IMR-90 (cell line): ENCODE results near the gene CIBAR2. TPM values are rescaled to one million over a fixed set of nuclear protein-coding genes. Genes with fewer than 3 reads are reported as not detected.

Experiments used
- ATAC-seq: fragments of 200-7000 bp; cut with Tn5 transposase; 2 replicates; pipeline ENCODE4 v1.9.1; 2020; ENCODE audit warnings: low read depth, mild to moderate bottlenecking, moderate library complexity
- BruUV-seq: library from RNA; stranded (reverse); fragments of 400-500 nt; replicated peaks from 2 replicates; lab custom pipeline; 2021; lab: Mats Ljungman, UMichigan
- CTCF ChIA-PET: fragments of 300-600 bp; formaldehyde crosslinking; extraction: SDS; loops from one replicate; lab custom pipeline; 2021; ENCODE audit warnings: antibody characterized with exemption; lab: Yijun Ruan, JAX
- POLR2A ChIA-PET: fragments of 300-600 bp; sonication (Branson Sonifier 250); formaldehyde crosslinking; loops from one replicate; lab custom pipeline; 2022; ENCODE audit warnings: antibody characterized with exemption; ENCODE audit not compliant: unreplicated experiment; lab: Charles Lee
- DNase-seq: peaks from one replicate; pipeline ENCODE4 v3.0.0; 2013
- H2AFZ ChIP-seq: replicated peaks from 2 replicates; pipeline ENCODE3; 2013; ENCODE audit warnings: low read length, mild to moderate bottlenecking; ENCODE audit not compliant: poor library complexity
- H2AK5ac ChIP-seq: 2 replicates; pipeline ENCODE4 v1.6.1; 2013; ENCODE audit warnings: low read depth, low read length, inconsistent platforms
- H2AK9ac ChIP-seq: replicated peaks from 2 replicates; pipeline ENCODE3; 2013; ENCODE audit warnings: mild to moderate bottlenecking, low read depth, low read length, moderate library complexity; ENCODE audit not compliant: poor library complexity
- H2BK120ac ChIP-seq: 2 replicates; pipeline ENCODE4 v1.6.1; 2013; ENCODE audit warnings: low read depth, low read length, inconsistent platforms
- H2BK15ac ChIP-seq: 3 replicates; pipeline ENCODE4 v1.6.1; 2013; ENCODE audit warnings: low read depth, low read length, inconsistent platforms
- H2BK20ac ChIP-seq: 2 replicates; pipeline ENCODE4 v1.6.1; 2013; ENCODE audit warnings: low read depth, mild to moderate bottlenecking, inconsistent platforms, low read length, moderate library complexity
- H2BK5ac ChIP-seq: 2 replicates; pipeline ENCODE4 v1.6.1; 2013; ENCODE audit warnings: mild to moderate bottlenecking, low read depth, low read length, inconsistent platforms; ENCODE audit not compliant: poor library complexity, severe bottlenecking
- H3K14ac ChIP-seq: replicated peaks from 2 replicates; pipeline ENCODE4 v1.6.1; 2013; ENCODE audit warnings: low read depth, low read length, inconsistent platforms
- H3K18ac ChIP-seq: 2 replicates; pipeline ENCODE4 v1.6.1; 2013; ENCODE audit warnings: low read depth, low read length, control low read depth
- H3K23ac ChIP-seq: 2 replicates; pipeline ENCODE4 v1.6.1; 2013; ENCODE audit warnings: low read depth, low read length, inconsistent platforms
- H3K27ac ChIP-seq: 2 replicates; pipeline ENCODE4 v1.5.1; 2013; ENCODE audit warnings: mild to moderate bottlenecking, control low read depth, low read length; ENCODE audit not compliant: insufficient read depth
- H3K27me3 ChIP-seq: 2 replicates; pipeline ENCODE4 v1.6.1; 2013; ENCODE audit warnings: low read length; ENCODE audit not compliant: control insufficient read depth, insufficient read depth
- H3K36me3 ChIP-seq: 2 replicates; pipeline ENCODE4 v1.6.1; 2013; ENCODE audit warnings: low read length, mixed read lengths; ENCODE audit not compliant: control insufficient read depth, insufficient read depth
- H3K4ac ChIP-seq: 2 replicates; pipeline ENCODE4 v1.6.1; 2013; ENCODE audit warnings: low read depth, low read length, inconsistent platforms
- H3K4me1 ChIP-seq: 2 replicates; pipeline ENCODE4 v1.6.1; 2013; ENCODE audit warnings: low read length, mixed read lengths; ENCODE audit not compliant: control insufficient read depth, insufficient read depth
- H3K4me2 ChIP-seq: 2 replicates; pipeline ENCODE4 v1.6.1; 2013; ENCODE audit warnings: low read depth, mild to moderate bottlenecking, control low read depth, low read length, moderate library complexity
- H3K4me3 ChIP-seq: 2 replicates; pipeline ENCODE4 v1.5.1; 2013; ENCODE audit warnings: low read depth, mild to moderate bottlenecking, control low read depth, low read length, moderate library complexity; ENCODE audit not compliant: insufficient read depth
- H3K56ac ChIP-seq: 2 replicates; pipeline ENCODE4 v1.6.1; 2013; ENCODE audit warnings: low read length, inconsistent platforms; ENCODE audit not compliant: insufficient read depth; ENCODE audit errors: extremely low read depth
- H3K79me1 ChIP-seq, 2 experiments: 2 replicates each; pipeline ENCODE4 v1.6.1; 2013; ENCODE audit warnings: low read length in 2 of 2, inconsistent platforms in 1 of 2, low read depth in 1 of 2
- H3K9ac ChIP-seq: 2 replicates; pipeline ENCODE4 v1.6.1; 2013; ENCODE audit warnings: low read depth, low read length, control low read depth
- H3K9me1 ChIP-seq: 2 replicates; pipeline ENCODE4 v1.6.1; 2013; ENCODE audit warnings: low read length, inconsistent platforms; ENCODE audit not compliant: insufficient read depth
- H3K9me3 ChIP-seq: 2 replicates; pipeline ENCODE4 v1.6.1; 2013; ENCODE audit warnings: low read length; ENCODE audit not compliant: control insufficient read depth, insufficient read depth
- H4K20me1 ChIP-seq: 2 replicates; pipeline ENCODE4 v1.6.1; 2013; ENCODE audit warnings: low read length, inconsistent platforms; ENCODE audit not compliant: insufficient read depth
- H4K5ac ChIP-seq: 2 replicates; pipeline ENCODE4 v1.6.1; 2013; ENCODE audit warnings: mild to moderate bottlenecking, low read depth, low read length, control low read depth
- H4K8ac ChIP-seq, 2 experiments: 2 replicates each; pipeline ENCODE4 v1.6.1; 2013; ENCODE audit warnings: low read depth in 2 of 2, low read length in 2 of 2, control low read depth in 1 of 2, inconsistent platforms in 1 of 2
- H4K91ac ChIP-seq: 2 replicates; pipeline ENCODE4 v1.6.1; 2013; ENCODE audit warnings: low read depth, low read length, inconsistent platforms; ENCODE audit not compliant: insufficient read depth
- BHLHE40 ChIP-seq: fragments of 150-350 bp; IDR thresholded peaks from 2 replicates; pipeline ENCODE4 v1.6.1; 2016; ENCODE audit warnings: mild to moderate bottlenecking, low read depth, low read length
- CEBPB ChIP-seq: IDR thresholded peaks from 2 replicates; pipeline ENCODE4 v1.6.1; 2012; ENCODE audit warnings: low read depth, low read length, improper control_type of control experiment
- CHD1 ChIP-seq: IDR thresholded peaks from 2 replicates; pipeline ENCODE4 v1.6.1; 2012; ENCODE audit warnings: low read depth, low read length, improper control_type of control experiment
- MAFK ChIP-seq: IDR thresholded peaks from 2 replicates; pipeline ENCODE4 v1.6.1; 2012; ENCODE audit warnings: low read depth, low read length, improper control_type of control experiment
- MAZ ChIP-seq: IDR thresholded peaks from 2 replicates; pipeline ENCODE4 v1.6.1; 2012; ENCODE audit warnings: low read depth, mild to moderate bottlenecking, low read length, improper control_type of control experiment, moderate library complexity, borderline replicate concordance
- MXI1 ChIP-seq: IDR thresholded peaks from 2 replicates; pipeline ENCODE4 v1.6.1; 2012; ENCODE audit warnings: low read depth, mild to moderate bottlenecking, low read length, moderate library complexity, borderline replicate concordance
- NFE2L2 ChIP-seq: fragments of 150-350 bp; IDR thresholded peaks from 2 replicates; pipeline ENCODE4 v1.6.1; 2016; ENCODE audit warnings: low read depth, mild to moderate bottlenecking, low read length
- RAD21 ChIP-seq: IDR thresholded peaks from 2 replicates; pipeline ENCODE4 v1.6.1; 2012; ENCODE audit warnings: low read length, improper control_type of control experiment
- RCOR1 ChIP-seq: IDR thresholded peaks from 2 replicates; pipeline ENCODE4 v1.6.1; 2012; ENCODE audit warnings: mild to moderate bottlenecking, low read length, improper control_type of control experiment; ENCODE audit not compliant: insufficient replicate concordance
- RFX5 ChIP-seq: IDR thresholded peaks from 2 replicates; pipeline ENCODE4 v1.8.0; 2012; ENCODE audit warnings: low read depth, mild to moderate bottlenecking, low read length, moderate library complexity
- SMC3 ChIP-seq: fragments of 150-350 bp; IDR thresholded peaks from 2 replicates; pipeline ENCODE4 v1.6.1; 2016; ENCODE audit warnings: low read depth, mild to moderate bottlenecking, antibody characterized with exemption, low read length, moderate library complexity
- WGBS, 2 experiments: methylation state at CpG; one replicate each; pipeline versions ENCODE4 v1.1.5 to v1.1.7; 2013; ENCODE audit warnings: missing lambda C conversion rate in 2 of 2; ENCODE audit not compliant: insufficient read length in 1 of 2; ENCODE audit errors: extremely low coverage in 2 of 2; 5-methylcytosine and 5-hydroxymethylcytosine counted together
- dilution Hi-C: fragments of 300-500 bp; cut with HindIII; formaldehyde crosslinking; loops from one replicate; pipeline ENCODE4 v1.14.3; 2018; ENCODE audit warnings: low sequenced_read_pairs; ENCODE audit not compliant: unreplicated experiment
- in situ Hi-C: fragments of 300-500 bp; cut with MboI; formaldehyde crosslinking; loops from 3 replicates; pipeline ENCODE4 v1.14.3; 2019; ENCODE audit warnings: low sequenced_read_pairs, inconsistent platforms, mixed read lengths
- intact Hi-C: fragments of 100-400 bp; cut with micrococcal nuclease; formaldehyde crosslinking; loops from 2 replicates; pipeline ENCODE4 v1.10.0; 2022
- polyA plus RNA-seq, 3 experiments: library from polyadenylated mRNA; depleted of rRNA; stranded (reverse); fragments of >200 nt; gene quantifications; 2 replicates each; pipeline ENCODE4 v1.2.3, GENCODE V29; 2012; ENCODE audit warnings: low replicate concordance in 1 of 3
- total RNA-seq: library from RNA; depleted of rRNA; stranded (reverse); fragments of >200 nt; gene quantifications from 2 replicates; pipeline ENCODE4 v1.2.3, GENCODE V29; 2012
- TF ChIP-seq, protein P1 (sequence below): conservative IDR thresholded peaks from 2 replicates; pipeline ENCODE4 v1.5.1; 2012; ENCODE audit warnings: mild to moderate bottlenecking, low read depth, low read length, improper control_type of control experiment
- TF ChIP-seq, protein P2 (sequence below): fragments of 150-350 bp; IDR thresholded peaks from 2 replicates; pipeline ENCODE4 v1.6.1; 2016; ENCODE audit warnings: low read depth, mild to moderate bottlenecking, low read length, moderate library complexity, borderline replicate concordance

CIBAR2 gene
- total and polyA plus RNA-seq, 2 of the 4 experiments (the other 2 are of a cell fraction), result 0.18 to 0.24 TPM

DNA sequence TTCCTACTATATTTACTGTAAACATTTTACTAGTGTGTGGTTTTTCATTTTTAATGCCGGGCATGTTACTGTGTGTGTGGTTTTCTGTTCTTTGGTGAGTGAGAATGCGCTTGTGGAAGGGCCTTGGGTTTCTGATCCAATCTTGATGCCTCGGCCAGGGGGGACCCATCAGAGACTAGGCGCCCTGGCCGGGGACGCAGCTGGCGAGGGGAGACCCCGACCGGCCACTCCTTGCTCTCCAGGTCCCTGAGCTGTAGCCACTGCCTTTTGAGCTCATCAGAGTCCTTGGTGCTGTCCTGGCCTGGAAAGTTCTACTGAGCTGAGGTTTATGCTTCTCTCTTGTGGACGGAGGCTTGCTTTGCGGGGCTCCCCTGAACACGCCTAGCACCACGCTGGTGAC lies 47.2 kb downstream of the CIBAR2 start:
- CTCF ChIA-PET, result no interaction called here

More for the DNA sequence above, 47.2 kb downstream of the CIBAR2 start:
- dilution Hi-C loops, result no loop called here
- H3K14ac ChIP-seq, result no peak overlapping the region
- H4K5ac ChIP-seq, result no peak overlapping the region
- no peak overlapping the region for H2BK5ac ChIP-seq
- no peak overlapping the region for H3K9ac ChIP-seq
- H3K4me2 ChIP-seq, result no peak overlapping the region
- no peak overlapping the region for H2BK15ac ChIP-seq
- 92% methylated on average over 2 of the region's 13 CpGs; no CpG with 5 or more reads in 1 of the 2 experiments for WGBS, 2 experiments
- DNase-seq (no peak), ATAC-seq (no peak)
- POLR2A ChIA-PET, result no interaction called here
- no peaks in the 10 kb centered on the region for H3K4me1 ChIP-seq
- H3K4ac ChIP-seq, result no peak overlapping the region
- no peak overlapping the region for H3K23ac ChIP-seq
- H2BK120ac ChIP-seq, result no peak overlapping the region
- no peak overlapping the region for H3K4me3 ChIP-seq
- H3K79me1 ChIP-seq, result peaks cover 0 to 9% of the 10 kb centered on the region in 2 experiments; a peak in 1 of 4 replicates
- in situ Hi-C loops, result no loop called here
- H3K27ac ChIP-seq, result no peak overlapping the region
- H3K9me1 ChIP-seq, result peaks cover 3% of the 10 kb centered on the region; the same call in 1 of the 2 replicates
- H3K18ac ChIP-seq, result no peak overlapping the region
- H3K27me3 ChIP-seq, result no peaks in the 10 kb centered on the region
- H2AK5ac ChIP-seq, result no peak overlapping the region
- H2AK9ac ChIP-seq, result no peak overlapping the region
- no peak overlapping the region for H3K56ac ChIP-seq
- no peak overlapping the region for H4K91ac ChIP-seq
- no peaks in the 10 kb centered on the region for H3K9me3 ChIP-seq
- intact Hi-C loops, result no loop called here
- peaks cover 3% of the 10 kb centered on the region; the same call in 1 of the 2 replicates for H4K20me1 ChIP-seq
- TF ChIP-seq NFE2L2 (no peak), BHLHE40 (no peak), MAZ (no peak), RCOR1 (no peak), CEBPB (no peak), RAD21 (no peak), RFX5 (no peak), CHD1 (no peak), MXI1 (no peak), MAFK (no peak), SMC3 (no peak)
- TF ChIP-seq, protein P1, sequence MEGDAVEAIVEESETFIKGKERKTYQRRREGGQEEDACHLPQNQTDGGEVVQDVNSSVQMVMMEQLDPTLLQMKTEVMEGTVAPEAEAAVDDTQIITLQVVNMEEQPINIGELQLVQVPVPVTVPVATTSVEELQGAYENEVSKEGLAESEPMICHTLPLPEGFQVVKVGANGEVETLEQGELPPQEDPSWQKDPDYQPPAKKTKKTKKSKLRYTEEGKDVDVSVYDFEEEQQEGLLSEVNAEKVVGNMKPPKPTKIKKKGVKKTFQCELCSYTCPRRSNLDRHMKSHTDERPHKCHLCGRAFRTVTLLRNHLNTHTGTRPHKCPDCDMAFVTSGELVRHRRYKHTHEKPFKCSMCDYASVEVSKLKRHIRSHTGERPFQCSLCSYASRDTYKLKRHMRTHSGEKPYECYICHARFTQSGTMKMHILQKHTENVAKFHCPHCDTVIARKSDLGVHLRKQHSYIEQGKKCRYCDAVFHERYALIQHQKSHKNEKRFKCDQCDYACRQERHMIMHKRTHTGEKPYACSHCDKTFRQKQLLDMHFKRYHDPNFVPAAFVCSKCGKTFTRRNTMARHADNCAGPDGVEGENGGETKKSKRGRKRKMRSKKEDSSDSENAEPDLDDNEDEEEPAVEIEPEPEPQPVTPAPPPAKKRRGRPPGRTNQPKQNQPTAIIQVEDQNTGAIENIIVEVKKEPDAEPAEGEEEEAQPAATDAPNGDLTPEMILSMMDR, result no peak
- TF ChIP-seq, protein P2, sequence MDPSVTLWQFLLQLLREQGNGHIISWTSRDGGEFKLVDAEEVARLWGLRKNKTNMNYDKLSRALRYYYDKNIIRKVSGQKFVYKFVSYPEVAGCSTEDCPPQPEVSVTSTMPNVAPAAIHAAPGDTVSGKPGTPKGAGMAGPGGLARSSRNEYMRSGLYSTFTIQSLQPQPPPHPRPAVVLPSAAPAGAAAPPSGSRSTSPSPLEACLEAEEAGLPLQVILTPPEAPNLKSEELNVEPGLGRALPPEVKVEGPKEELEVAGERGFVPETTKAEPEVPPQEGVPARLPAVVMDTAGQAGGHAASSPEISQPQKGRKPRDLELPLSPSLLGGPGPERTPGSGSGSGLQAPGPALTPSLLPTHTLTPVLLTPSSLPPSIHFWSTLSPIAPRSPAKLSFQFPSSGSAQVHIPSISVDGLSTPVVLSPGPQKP, result no peak
- BruUV-seq, result no TSS peak
- peaks cover 9% of the 10 kb centered on the region; the same call in 1 of the 2 replicates for H3K36me3 ChIP-seq
- no peak overlapping the region for H4K8ac ChIP-seq
- H2BK20ac ChIP-seq, result no peak overlapping the region
- H2AFZ ChIP-seq, result no peak overlapping the region
